Ishikawa (cell line): ENCODE results near the gene LOXL3.

Experiments
- EP300 ChIP-seq: IDR thresholded peaks from 2 replicates; pipeline ENCODE4 v1.6.1; 2012; ENCODE audit warnings: borderline replicate concordance
- FOXM1 ChIP-seq: IDR thresholded peaks from 2 replicates; pipeline ENCODE4 v1.6.1; 2012; ENCODE audit warnings: low read depth, borderline replicate concordance
- RAD21 ChIP-seq: IDR thresholded peaks from 2 replicates; pipeline ENCODE4 v1.6.1; 2012; ENCODE audit warnings: low read depth
- YY1 ChIP-seq: IDR thresholded peaks from 2 replicates; pipeline ENCODE4 v1.6.1; 2012; ENCODE audit warnings: low read depth

DNA sequence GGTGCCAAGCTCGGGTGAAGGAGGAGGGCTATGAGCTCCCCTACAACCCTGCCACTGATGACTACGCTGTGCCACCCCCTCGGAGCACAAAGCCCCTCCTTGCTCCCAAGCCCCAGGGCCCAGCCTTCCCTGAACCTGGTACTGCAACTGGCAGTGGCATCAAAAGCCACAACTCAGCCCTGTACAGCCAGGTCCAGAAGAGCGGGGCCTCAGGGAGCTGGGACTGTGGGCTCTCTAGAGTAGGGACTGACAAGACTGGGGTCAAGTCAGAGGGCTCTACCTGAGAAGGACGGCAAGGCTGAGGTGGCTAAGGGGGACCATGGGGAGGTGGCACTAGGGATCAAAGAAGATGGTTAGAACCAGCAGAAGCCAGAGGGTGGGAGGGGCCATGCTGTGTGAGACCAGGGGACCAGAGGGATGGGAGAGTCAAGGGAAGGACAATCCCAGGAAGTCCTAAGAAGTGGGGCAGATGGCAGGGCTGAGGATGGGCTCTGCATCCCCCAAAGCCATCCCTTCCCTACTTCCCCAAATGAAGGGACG, 3.2 kb upstream of the LOXL3 start:
- TF ChIP-seq YY1: no peak
- TF ChIP-seq RAD21: no peak
- no peak for TF ChIP-seq FOXM1
- no peak for TF ChIP-seq EP300
